HG03025 (cell line): ENCODE results near the gene SLC23A2.
"Not testable (repeated sequence)": the region's sequence is repeated elsewhere in the genome, so short reads cannot be mapped to it uniquely, and the experiment has no call there.

Experiments used
- ATAC-seq: cut with Tn5 transposase; IDR thresholded peaks from one replicate; pipeline ENCODE4 v1.9.1; 2021; ENCODE audit warnings: mild to moderate bottlenecking, moderate library complexity; ENCODE audit not compliant: unreplicated experiment, low FRiP score

SLC23A2 gene

DNA sequence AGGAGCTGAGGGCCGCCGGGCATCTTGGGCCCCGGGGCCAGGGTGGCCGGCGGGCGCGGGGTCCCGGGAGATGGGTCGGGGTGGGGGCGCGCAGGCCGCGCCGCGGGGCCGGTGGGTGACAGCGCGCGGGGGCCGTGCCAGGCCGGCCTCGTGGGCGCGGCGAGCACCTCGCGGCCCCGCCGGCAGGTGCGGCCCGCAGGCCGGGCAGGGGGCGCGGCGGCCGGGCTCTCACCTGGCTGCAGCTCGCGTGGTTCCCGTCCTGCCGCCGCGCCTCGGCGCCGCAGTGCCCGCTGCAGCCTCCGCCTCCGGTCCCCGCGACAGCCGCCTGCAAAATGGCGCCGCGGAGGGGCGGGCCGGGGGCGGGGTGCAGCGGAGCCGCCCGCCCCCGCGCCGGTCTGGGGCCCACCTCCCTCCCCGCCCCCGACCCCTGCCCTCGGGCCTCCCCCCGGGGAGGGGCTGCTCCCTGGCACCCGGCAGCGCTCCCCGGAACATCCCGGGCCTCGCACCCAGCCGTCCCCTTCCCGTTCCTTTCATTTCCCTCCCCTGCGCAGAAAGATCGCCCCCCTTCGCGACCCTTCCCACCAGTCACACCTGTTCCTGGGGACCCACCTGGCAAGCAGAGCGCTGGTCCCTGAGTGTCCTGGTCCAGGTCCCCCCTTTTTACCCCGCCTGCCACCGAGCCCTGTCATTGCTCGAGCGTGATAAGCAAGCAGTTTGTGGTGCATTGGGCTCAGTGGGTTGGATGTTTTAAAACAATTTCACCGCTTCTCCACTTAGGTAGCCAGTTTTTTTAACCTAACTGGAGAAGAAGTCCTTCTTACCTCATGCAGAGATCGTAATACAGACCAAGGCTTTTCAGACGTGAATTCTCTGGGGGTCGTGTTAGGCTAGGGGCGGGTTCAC is at the start of gene SLC23A2:
Gene SLC23A2, minus strand, starts transcription at position 337 of the 903 bp plus-strand sequence. CDS start 68,948 bp downstream, outside the sequence.
- ATAC-seq: peak; percentile 34

- ATAC-seq: no peak
Observed at GRCh38 chr20:5046656-5047339, 45.5 kb upstream of the SLC23A2 start.

- ATAC-seq: no peak
Observed at GRCh38 chr20:5045906-5046305, 44.6 kb upstream of the SLC23A2 start.

DNA sequence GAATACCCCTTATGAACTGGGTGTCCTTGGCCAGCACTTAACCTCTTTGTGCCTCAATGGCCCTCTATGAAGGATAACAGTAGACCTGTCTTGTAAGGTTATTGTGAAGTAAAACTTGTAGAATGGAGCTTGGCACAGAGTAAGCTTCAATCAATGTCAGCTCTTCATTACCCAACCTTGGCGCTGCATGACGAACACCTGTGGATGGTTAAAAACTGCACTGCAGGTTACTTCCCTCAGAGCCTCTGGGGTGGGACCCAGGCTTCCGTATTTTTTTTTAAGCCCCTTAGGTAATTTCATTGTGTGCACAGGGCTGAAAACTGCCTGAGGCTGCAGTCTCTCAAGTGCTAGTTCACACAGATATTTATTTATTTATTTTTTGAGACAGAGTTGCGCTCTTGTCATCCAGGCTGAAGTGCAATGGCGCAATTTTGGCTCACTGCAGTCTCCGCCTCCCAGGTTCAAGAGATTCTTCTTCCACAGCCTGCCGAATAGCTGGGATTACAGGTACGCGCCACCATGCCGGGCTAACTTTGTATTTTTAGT is 42.8 kb upstream of the SLC23A2 start:
- ATAC-seq: no peak

DNA sequence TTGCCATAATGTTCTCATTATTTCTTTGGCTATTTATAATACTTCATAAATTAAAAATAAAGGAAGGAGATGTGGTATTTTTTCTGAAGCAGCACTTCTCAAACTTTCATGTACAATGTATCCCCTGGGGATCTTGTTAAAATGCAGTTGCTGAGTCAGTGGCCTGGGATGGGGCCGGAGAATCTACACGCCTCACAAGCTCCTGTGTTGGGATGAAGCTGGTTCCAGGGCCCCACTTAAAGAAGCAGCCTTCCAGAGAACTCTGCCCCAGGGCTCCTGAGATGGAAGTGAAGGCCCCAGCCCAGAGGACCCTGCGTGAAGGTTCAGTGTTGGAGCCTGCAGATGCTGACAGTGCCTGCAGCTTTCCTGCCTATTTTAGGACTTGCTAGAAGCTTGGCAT is 40.1 kb upstream of the SLC23A2 start:
- ATAC-seq: no peak

- ATAC-seq: no peak
Observed at GRCh38 chr20:5040345-5040744, 39.0 kb upstream of the SLC23A2 start.

GRCh38 chr20:5039889-5040288 is 38.6 kb upstream of the SLC23A2 start:
- no peak for ATAC-seq

DNA sequence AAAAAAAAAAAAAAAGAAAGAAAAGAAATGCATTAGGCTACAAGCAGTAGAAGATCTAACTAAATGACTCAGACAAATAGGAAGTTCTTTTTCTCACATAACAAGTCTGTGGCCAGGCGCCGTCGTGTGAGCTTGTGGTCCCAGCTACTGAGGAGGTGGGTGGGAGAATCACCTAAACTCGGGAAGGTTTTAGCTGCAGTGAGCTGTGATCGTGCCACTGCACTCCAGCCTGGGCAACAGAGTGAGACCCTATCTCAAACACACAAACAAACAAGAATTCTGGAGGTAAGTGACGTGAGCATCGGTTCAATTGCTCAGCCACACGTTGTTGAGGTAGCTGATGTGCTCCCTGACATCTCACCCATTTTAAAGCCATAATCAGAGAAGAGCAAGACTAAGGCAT is 37.9 kb upstream of the SLC23A2 start:
- no peak for ATAC-seq

GRCh38 chr20:5036828-5037227 is 35.5 kb upstream of the SLC23A2 start:
- ATAC-seq: no peak

DNA sequence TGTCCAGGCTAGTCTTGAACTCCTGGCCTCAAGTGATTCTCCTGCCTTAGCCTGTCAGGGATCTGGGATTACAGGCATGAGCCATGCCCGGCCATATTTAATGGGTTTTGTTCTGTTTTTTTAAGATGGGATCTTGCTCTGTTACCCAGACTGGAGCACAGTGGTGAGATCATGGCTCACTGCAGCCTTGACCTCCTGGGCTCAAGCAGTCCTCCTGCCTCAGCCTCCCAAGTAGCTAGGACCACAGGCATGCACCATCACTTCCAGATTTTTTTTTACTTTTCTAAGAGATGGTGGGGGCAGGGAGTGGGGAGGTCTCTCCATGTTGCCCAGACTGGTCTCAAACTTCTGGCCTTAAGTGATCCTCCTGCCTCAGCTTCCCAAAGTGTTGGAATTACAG is 34.2 kb upstream of the SLC23A2 start:
- ATAC-seq: not testable (repeated sequence)

GRCh38 chr20:5033566-5033965 is 32.3 kb upstream of the SLC23A2 start:
- ATAC-seq: no peak

DNA sequence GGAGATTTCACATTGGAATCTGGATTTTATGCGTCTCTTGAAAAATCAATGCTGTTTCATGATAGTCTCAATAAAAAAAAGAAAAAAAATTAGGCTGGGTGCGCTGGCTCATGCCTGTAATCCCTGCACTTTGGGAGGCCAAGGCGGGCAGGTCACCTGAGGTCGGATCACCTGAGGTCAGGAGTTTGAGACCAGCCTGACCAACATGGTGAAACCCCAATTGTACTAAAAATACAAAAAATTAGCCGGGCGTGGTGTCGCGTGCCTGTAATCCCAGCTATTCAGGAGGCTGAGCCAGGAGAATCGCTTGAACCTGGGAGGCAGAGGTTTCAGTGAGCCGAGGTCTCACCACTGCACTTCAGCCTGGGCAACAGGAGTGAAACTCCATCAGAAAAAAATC is 30.4 kb upstream of the SLC23A2 start:
- ATAC-seq: not testable (repeated sequence)

GRCh38 chr20:5031206-5031557 is 29.9 kb upstream of the SLC23A2 start:
- no peak for ATAC-seq

DNA sequence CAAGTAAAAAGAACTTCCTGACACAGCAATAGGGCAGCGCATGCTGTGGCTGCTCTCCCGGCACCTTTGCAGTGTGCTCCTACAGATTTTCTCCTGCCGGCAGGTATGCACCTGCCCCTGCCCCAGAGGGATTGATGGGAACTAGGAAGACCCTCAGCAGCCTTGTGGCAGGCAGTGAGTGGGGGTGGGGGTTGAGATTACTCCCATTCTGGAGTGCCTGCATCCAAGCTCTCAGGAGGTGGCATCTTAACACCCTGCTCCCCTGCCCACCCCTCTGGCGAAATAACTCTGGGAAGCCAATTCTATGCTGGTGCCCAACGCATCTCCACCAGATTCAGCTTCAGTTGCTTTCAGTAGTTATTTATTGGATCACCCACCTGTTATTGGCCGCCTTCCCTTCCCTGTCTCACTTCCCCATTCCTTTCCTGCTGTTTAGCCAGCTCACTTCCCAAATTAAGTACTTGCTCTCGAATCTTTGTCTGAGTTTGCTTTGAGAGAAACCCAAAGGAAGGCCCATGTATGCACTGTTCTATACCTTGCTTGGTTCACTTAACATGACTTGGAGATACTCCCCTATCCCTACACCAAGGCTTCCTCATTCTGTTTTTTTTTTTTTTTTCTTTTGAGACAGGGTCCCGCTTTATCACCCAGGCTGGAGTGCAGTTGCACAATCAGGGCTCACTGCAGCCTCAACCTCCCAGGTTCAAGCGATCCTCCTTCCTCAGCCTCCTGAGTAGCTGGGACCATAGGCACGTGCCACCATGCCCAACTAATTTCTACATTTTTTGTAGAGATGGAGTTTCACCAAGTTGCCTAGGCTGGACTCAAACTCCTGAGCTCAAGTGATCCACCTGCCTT is 29.3 kb upstream of the SLC23A2 start:
- no peak for ATAC-seq

- not testable (repeated sequence) for ATAC-seq
Observed at GRCh38 chr20:5028258-5029059, 27.1 kb upstream of the SLC23A2 start.

- no peak for ATAC-seq
Observed at GRCh38 chr20:5024982-5025381, 23.7 kb upstream of the SLC23A2 start.

GRCh38 chr20:5024103-5024502 is 22.8 kb upstream of the SLC23A2 start:
- no peak for ATAC-seq

GRCh38 chr20:5023171-5023570 is 21.9 kb upstream of the SLC23A2 start:
- not testable (repeated sequence) for ATAC-seq

- no peak for ATAC-seq
Observed at GRCh38 chr20:5020760-5021159, 19.4 kb upstream of the SLC23A2 start.
